A673 (cell line): ENCODE measurements around the gene HRH2.

ENCODE experiments used
- EZH2 ChIP-seq: fragments of 200-600 bp; sonication (generic); IDR thresholded peaks from 2 replicates; pipeline ENCODE4 v1.6.1; 2017; ENCODE audit warnings: borderline replicate concordance, low read depth, mild to moderate bottlenecking, mixed read lengths, antibody characterized with exemption, low read length; ENCODE audit not compliant: poor library complexity, severe bottlenecking
- TF ChIP-seq, protein P1 (sequence below): fragments of 300-800, 200-600 bp; sonication (generic); conservative IDR thresholded peaks from 2 replicates; pipeline ENCODE4 v1.5.1; 2017; ENCODE audit warnings: low read depth, mild to moderate bottlenecking, antibody characterized with exemption, low read length, moderate library complexity, mixed read lengths

DNA sequence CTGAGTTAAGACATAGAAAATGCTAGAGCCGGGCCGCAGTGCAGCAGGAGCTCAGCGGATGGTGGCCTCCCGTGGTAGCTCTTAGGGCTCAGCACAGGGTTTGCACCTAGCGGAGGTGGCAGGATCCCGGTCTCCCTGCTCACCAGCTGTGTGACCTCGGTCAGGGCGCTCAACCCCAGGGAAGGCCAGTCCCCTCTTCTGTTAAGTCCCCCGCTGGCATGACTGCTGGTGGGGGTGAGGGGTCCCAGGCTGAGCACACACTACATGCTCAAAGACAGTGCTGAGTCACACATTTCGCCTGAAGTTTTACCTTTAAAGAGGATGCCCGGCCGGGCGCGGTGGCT, 39.0 kb downstream of the HRH2 start:
- TF ChIP-seq, protein P1, sequence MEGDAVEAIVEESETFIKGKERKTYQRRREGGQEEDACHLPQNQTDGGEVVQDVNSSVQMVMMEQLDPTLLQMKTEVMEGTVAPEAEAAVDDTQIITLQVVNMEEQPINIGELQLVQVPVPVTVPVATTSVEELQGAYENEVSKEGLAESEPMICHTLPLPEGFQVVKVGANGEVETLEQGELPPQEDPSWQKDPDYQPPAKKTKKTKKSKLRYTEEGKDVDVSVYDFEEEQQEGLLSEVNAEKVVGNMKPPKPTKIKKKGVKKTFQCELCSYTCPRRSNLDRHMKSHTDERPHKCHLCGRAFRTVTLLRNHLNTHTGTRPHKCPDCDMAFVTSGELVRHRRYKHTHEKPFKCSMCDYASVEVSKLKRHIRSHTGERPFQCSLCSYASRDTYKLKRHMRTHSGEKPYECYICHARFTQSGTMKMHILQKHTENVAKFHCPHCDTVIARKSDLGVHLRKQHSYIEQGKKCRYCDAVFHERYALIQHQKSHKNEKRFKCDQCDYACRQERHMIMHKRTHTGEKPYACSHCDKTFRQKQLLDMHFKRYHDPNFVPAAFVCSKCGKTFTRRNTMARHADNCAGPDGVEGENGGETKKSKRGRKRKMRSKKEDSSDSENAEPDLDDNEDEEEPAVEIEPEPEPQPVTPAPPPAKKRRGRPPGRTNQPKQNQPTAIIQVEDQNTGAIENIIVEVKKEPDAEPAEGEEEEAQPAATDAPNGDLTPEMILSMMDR, result 0 out of 2 replicates have a peak, but pooled peaks have one; percentile 0
- TF ChIP-seq EZH2, result no peak
